Neural crest cell (in vitro differentiated cells): Measurements from ENCODE around the gene CKLF. TPM values are rescaled to one million over a fixed set of nuclear protein-coding genes. Genes with fewer than 3 reads are reported as not detected.
"Not testable (repeated sequence)": the region's sequence is repeated elsewhere in the genome, so short reads cannot be mapped to it uniquely, and the experiment has no call there.

ENCODE experiments used
- DNase-seq: peaks from one replicate; pipeline ENCODE4 v3.0.0; 2021; ENCODE audit warnings: low read depth, mixed read lengths, low spot score
- H3K27ac Mint-ChIP-seq: one replicate; pipeline ENCODE4 v1.8.0; 2021; ENCODE audit warnings: mild to moderate bottlenecking, mixed read lengths; ENCODE audit not compliant: unreplicated experiment
- H3K27me3 Mint-ChIP-seq: 2 replicates; pipeline ENCODE4 v1.8.0; 2021; ENCODE audit warnings: low read depth, mild to moderate bottlenecking, mixed read lengths
- H3K36me3 Mint-ChIP-seq: 2 replicates; pipeline ENCODE4 v1.8.0; 2021; ENCODE audit warnings: low read depth, mild to moderate bottlenecking, mixed read lengths
- H3K4me1 Mint-ChIP-seq: 2 replicates; pipeline ENCODE4 v1.8.0; 2021; ENCODE audit warnings: mixed read lengths
- H3K4me3 Mint-ChIP-seq: one replicate; pipeline ENCODE4 v1.8.0; 2021; ENCODE audit warnings: mild to moderate bottlenecking, mixed read lengths
- H3K9me3 Mint-ChIP-seq: 2 replicates; pipeline ENCODE4 v1.8.0; 2021; ENCODE audit warnings: mixed read lengths
- CTCF ChIP-seq: fragments of 200-600 bp; sonication (generic); conservative IDR thresholded peaks from 2 replicates; pipeline ENCODE4 v1.5.0; 2021; ENCODE audit warnings: antibody characterized with exemption, mild to moderate bottlenecking
- total RNA-seq: library from RNA; stranded (reverse); gene quantifications from 2 replicates; pipeline ENCODE4 v1.2.1, GENCODE V29; 2021

CKLF gene
- total RNA-seq, 1 donor from 2014 or later: 51.2 TPM

- Mint-ChIP-seq H3K4me3 (no peak overlapping the region), H3K27ac (no peak overlapping the region), H3K27me3 (no peaks in the 10 kb centered on the region), H3K4me1 (no peaks in the 10 kb centered on the region), H3K9me3 (no peaks in the 10 kb centered on the region), H3K36me3 (no peaks in the 10 kb centered on the region)
- no peak for TF ChIP-seq CTCF
- DNase-seq: no peak
Measured at GRCh38 chr16:66590322-66590721, 37.9 kb downstream of the CKLF start.

- Mint-ChIP-seq H3K27ac (no peak overlapping the region), H3K9me3 (no peaks in the 10 kb centered on the region), H3K4me1 (no peaks in the 10 kb centered on the region), H3K36me3 (no peaks in the 10 kb centered on the region), H3K4me3 (no peak overlapping the region), H3K27me3 (no peaks in the 10 kb centered on the region)
- no peak for DNase-seq
- TF ChIP-seq CTCF: no peak
Measured at GRCh38 chr16:66591018-66591417, 38.6 kb downstream of the CKLF start.

- Mint-ChIP-seq H3K4me3 (no peak overlapping the region), H3K4me1 (no peaks in the 10 kb centered on the region), H3K9me3 (no peaks in the 10 kb centered on the region), H3K27ac (no peak overlapping the region), H3K36me3 (no peaks in the 10 kb centered on the region), H3K27me3 (no peaks in the 10 kb centered on the region)
- DNase-seq: no peak
- TF ChIP-seq CTCF: no peak
Measured at GRCh38 chr16:66592241-66592640, 39.9 kb downstream of the CKLF start.

- no peak for TF ChIP-seq CTCF
- H3K27ac Mint-ChIP-seq: no peak overlapping the region
- no peaks in the 10 kb centered on the region for H3K27me3 Mint-ChIP-seq
- H3K9me3 Mint-ChIP-seq: no peaks in the 10 kb centered on the region
- no peak for DNase-seq
- no peak overlapping the region for H3K4me3 Mint-ChIP-seq
- no peaks in the 10 kb centered on the region for H3K4me1 Mint-ChIP-seq
- H3K36me3 Mint-ChIP-seq: no peaks in the 10 kb centered on the region
Measured at GRCh38 chr16:66592814-66593213, 40.4 kb downstream of the CKLF start.

- H3K27ac Mint-ChIP-seq: no peak overlapping the region
Measured at GRCh38 chr16:66594739-66595138, 42.4 kb downstream of the CKLF start.

GRCh38 chr16:66596559-66596958, 44.2 kb downstream of the CKLF start:
- not testable (repeated sequence) for H3K4me1 Mint-ChIP-seq

More at GRCh38 chr16:66594739-66595138, 42.4 kb downstream of the CKLF start:
- no peaks in the 10 kb centered on the region for H3K36me3 Mint-ChIP-seq
- DNase-seq: no peak
- H3K4me3 Mint-ChIP-seq: no peak overlapping the region
- TF ChIP-seq CTCF: no peak
- no peaks in the 10 kb centered on the region for H3K27me3 Mint-ChIP-seq
- no peaks in the 10 kb centered on the region for H3K4me1 Mint-ChIP-seq
- no peaks in the 10 kb centered on the region for H3K9me3 Mint-ChIP-seq

More at GRCh38 chr16:66596559-66596958, 44.2 kb downstream of the CKLF start:
- not testable (repeated sequence) for H3K27ac Mint-ChIP-seq, H3K27me3 Mint-ChIP-seq, H3K36me3 Mint-ChIP-seq, H3K4me3 Mint-ChIP-seq, DNase-seq, H3K9me3 Mint-ChIP-seq
